HepG2 (cell line): ENCODE data around the gene GPR17. TPM values are rescaled to one million over a fixed set of nuclear protein-coding genes. Genes with fewer than 3 reads are reported as not detected.

ENCODE experiments used
- ZBTB40 ChIP-seq, 2 experiments: fragments of 450-650 bp in 1 of 2; sonication (generic) in 1 of 2; formaldehyde crosslinking in 1 of 2; IDR thresholded peaks; 2 replicates each; pipeline versions ENCODE4 v1.6.1 to v1.8.0; 2016 to 2022; ENCODE audit warnings: antibody characterized with exemption in 1 of 2, mild to moderate bottlenecking in 1 of 2, missing genetic modification reagents in 1 of 2
- ZNF33B ChIP-seq: sonication (generic); formaldehyde crosslinking; IDR thresholded peaks from 2 replicates; pipeline ENCODE4 v1.5.1; 2020; ENCODE audit warnings: mild to moderate bottlenecking, missing genetic modification reagents
- polyA plus RNA-seq, 8 experiments: library from polyadenylated mRNA; depleted of rRNA in 3 of 8; stranded (reverse) in 7 of 8; unstranded in 1 of 8; fragments of >200 nt; fragmentation: Illumina TruSeq in 4 of 8; extraction: Trizol in 4 of 8; gene quantifications; 2 replicates each; pipeline versions ENCODE4 v1.2.1 to v1.2.3, GENCODE V29; 2011 to 2016; ENCODE audit warnings: low read depth in 4 of 8, missing spikeins in 1 of 8, mixed read lengths in 1 of 8; ENCODE audit not compliant: insufficient read depth in 1 of 8
- total RNA-seq, 5 experiments: library from RNA; depleted of rRNA; stranded (reverse); fragments of >200 nt; fragmentation: Illumina TruSeq; extraction: Trizol; gene quantifications; 2 replicates each; pipeline ENCODE4 v1.2.3, GENCODE V29; 2016; ENCODE audit warnings: low read depth in 1 of 5

Gene GPR17
- total and polyA plus RNA-seq, 2 of the 13 experiments (the other 11 are each of a cell fraction or from before 2014, with no cell fraction given), result not detected

DNA sequence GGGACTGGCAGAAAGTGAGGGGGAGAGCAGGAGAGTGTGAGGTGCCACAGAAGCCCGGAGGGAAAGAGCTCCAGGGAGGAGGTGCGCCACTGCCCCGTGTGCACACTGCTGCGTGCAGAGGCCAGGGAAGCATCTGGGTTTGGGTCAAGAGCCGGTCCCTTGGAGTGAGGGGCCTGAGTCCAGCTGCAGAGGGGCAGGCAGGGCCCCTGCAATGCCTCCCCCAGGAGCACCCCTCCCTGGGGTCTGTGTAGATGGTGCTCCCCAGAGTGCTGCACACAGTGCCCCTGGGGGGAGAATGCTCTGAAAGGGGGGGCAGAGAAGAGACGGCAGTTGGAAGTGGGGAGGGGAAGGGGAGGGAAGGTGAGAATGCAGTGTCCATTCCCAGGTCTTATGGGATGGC lies 33.0 kb downstream of the GPR17 start (continued):
- TF ChIP-seq ZBTB40 (IDR thresholded peaks at IDR 0.05) (no peak), ZBTB40 (CRISPR knock-in tag; IDR thresholded peaks at IDR 0.05) (no peak), ZNF33B (CRISPR knock-in tag) (no peak)
- TF ChIP-seq, all 625 proteins: peak for 0
